Measurements from ENCODE around the gene GPR52. TPM values are rescaled to one million over a fixed set of nuclear protein-coding genes. Genes with fewer than 3 reads are reported as not detected.

GPR52 gene
- polyA plus RNA-seq: not detected in 2 replicates

GRCh38 chr1:174447866-174448530, at the start of gene GPR52:
GPR52 (plus strand) TSS chr1:174447964; CDS start chr1:174448112, 148 bp downstream.

All from Purkinje cell (primary cell).